Kidney tubule cell (primary cell): ENCODE results near the gene NEURL1.
"Not testable (repeated sequence)": the region's sequence is repeated elsewhere in the genome, so short reads cannot be mapped to it uniquely, and the experiment has no call there.

ENCODE experiments used
- DNase-seq: peaks from one replicate; pipeline ENCODE4 v3.0.0-alpha.2; 2018; ENCODE audit warnings: low spot score

Gene NEURL1

GRCh38 chr10:103622935-103623574, 129.6 kb downstream of the NEURL1 start:
- DNase-seq, result no peak

GRCh38 chr10:103626178-103626577, 132.7 kb downstream of the NEURL1 start:
- DNase-seq, result no peak

- DNase-seq, result no peak
Observed at GRCh38 chr10:103627111-103627892, 133.8 kb downstream of the NEURL1 start.

- DNase-seq, result no peak
Observed at GRCh38 chr10:103627893-103628292, 134.4 kb downstream of the NEURL1 start.

- no peak for DNase-seq
Observed at GRCh38 chr10:103629581-103629980, 136.1 kb downstream of the NEURL1 start.

- DNase-seq, result no peak
Observed at GRCh38 chr10:103630156-103630555, 136.7 kb downstream of the NEURL1 start.

GRCh38 chr10:103632247-103632642, 138.7 kb downstream of the NEURL1 start:
- DNase-seq, result no peak

GRCh38 chr10:103632871-103633270, 139.4 kb downstream of the NEURL1 start:
- DNase-seq, result not testable (repeated sequence)

GRCh38 chr10:103633846-103634245, 140.3 kb downstream of the NEURL1 start:
- no peak for DNase-seq

GRCh38 chr10:103635580-103635979, 142.1 kb downstream of the NEURL1 start:
- DNase-seq, result no peak

GRCh38 chr10:103636492-103636891, 143.0 kb downstream of the NEURL1 start:
- no peak for DNase-seq

- no peak for DNase-seq
Observed at GRCh38 chr10:103637011-103637410, 143.5 kb downstream of the NEURL1 start.

GRCh38 chr10:103637927-103638557, 144.5 kb downstream of the NEURL1 start:
- DNase-seq, result no peak

- no peak for DNase-seq
Observed at GRCh38 chr10:103638948-103639347, 145.4 kb downstream of the NEURL1 start.

- DNase-seq, result no peak
Observed at GRCh38 chr10:103640436-103641181, 147.1 kb downstream of the NEURL1 start.

- no peak for DNase-seq
Observed at GRCh38 chr10:103641326-103641725, 147.8 kb downstream of the NEURL1 start.
